ENCODE results near the gene FOXP1.

DNA sequence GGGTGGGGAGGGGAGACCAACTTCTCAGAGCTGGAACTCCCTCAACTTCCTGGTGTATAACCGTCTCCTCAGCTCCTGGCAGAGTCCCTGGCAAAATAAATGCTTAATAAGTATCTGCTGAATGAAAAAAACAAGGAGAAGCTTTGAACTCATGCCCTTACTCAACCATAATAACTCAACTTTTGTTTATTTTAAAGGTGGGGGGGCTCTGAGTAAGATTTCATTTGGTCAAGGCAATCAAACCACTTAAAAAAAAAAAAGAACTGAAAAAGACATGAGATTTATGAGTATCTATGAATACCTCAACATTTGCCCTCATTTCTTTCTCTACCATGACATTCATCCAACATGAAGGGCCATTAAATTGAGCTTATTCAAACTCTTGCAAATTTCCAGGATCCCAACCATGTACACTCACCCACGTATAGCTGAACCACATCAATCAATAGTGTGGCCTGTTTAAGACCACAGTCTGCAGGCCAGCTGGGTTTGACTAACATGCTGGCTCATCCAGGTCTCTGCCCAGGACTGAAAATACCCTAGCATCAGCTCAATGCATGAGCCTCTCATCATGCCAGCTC, 157.9 kb downstream of the FOXP1 start:
- TF ChIP-seq, protein P1, sequence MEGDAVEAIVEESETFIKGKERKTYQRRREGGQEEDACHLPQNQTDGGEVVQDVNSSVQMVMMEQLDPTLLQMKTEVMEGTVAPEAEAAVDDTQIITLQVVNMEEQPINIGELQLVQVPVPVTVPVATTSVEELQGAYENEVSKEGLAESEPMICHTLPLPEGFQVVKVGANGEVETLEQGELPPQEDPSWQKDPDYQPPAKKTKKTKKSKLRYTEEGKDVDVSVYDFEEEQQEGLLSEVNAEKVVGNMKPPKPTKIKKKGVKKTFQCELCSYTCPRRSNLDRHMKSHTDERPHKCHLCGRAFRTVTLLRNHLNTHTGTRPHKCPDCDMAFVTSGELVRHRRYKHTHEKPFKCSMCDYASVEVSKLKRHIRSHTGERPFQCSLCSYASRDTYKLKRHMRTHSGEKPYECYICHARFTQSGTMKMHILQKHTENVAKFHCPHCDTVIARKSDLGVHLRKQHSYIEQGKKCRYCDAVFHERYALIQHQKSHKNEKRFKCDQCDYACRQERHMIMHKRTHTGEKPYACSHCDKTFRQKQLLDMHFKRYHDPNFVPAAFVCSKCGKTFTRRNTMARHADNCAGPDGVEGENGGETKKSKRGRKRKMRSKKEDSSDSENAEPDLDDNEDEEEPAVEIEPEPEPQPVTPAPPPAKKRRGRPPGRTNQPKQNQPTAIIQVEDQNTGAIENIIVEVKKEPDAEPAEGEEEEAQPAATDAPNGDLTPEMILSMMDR (IDR thresholded peaks at IDR 0.05; ENCODE audit: low read length): no peak
- TF ChIP-seq EZH2 (IDR thresholded peaks at IDR 0.05; ENCODE audit: borderline replicate concordance, low read length): no peak
